Natural killer cell treated with Interleukin-12 subunit alpha and Interleukin-12 subunit beta and Interleukin-15 and Interleukin-18, amount 100 ng/mL, for 72 hours (primary cell): ENCODE measurements around the gene TBC1D24. TPM values are rescaled to one million over a fixed set of nuclear protein-coding genes. Genes with fewer than 3 reads are reported as not detected.
A peak's percentile ranks its signal among the peaks of the same experiment; 100 is the strongest.
"Not testable (repeated sequence)": the region's sequence is repeated elsewhere in the genome, so short reads cannot be mapped to it uniquely, and the experiment has no call there.

ENCODE experiments used
- ATAC-seq, 2 donors: fragments of 150-1000 bp; cut with Tn5 transposase in 1 of 2; sonication (Bioruptor Pico), chemical (Tn5 transposase) in 1 of 2; 2 replicates each; pipeline ENCODE4 v1.10.0; 2021
- DNase-seq: peaks from one replicate; pipeline ENCODE4 v3.0.0; 2022; ENCODE audit warnings: low spot score
- H3K27ac Mint-ChIP-seq, 2 donors: 1 replicate in 1 of 2; 2 replicates in 1 of 2; pipeline ENCODE4 v1.8.0; 2022; ENCODE audit warnings: mixed read lengths in 2 of 2, mild to moderate bottlenecking in 1 of 2, moderate library complexity in 1 of 2
- H3K27me3 Mint-ChIP-seq, 2 donors: 1 replicate in 1 of 2; 2 replicates in 1 of 2; pipeline ENCODE4 v1.8.0; 2022; ENCODE audit warnings: mixed read lengths in 2 of 2
- H3K36me3 Mint-ChIP-seq: one replicate; pipeline ENCODE4 v1.8.0; 2022; ENCODE audit warnings: mixed read lengths
- H3K4me1 Mint-ChIP-seq, 2 donors: 1 replicate in 1 of 2; 2 replicates in 1 of 2; pipeline ENCODE4 v1.8.0; 2022; ENCODE audit warnings: low read depth in 2 of 2, mixed read lengths in 2 of 2, mild to moderate bottlenecking in 1 of 2
- H3K4me3 Mint-ChIP-seq: one replicate; pipeline ENCODE4 v1.8.0; 2022; ENCODE audit warnings: mixed read lengths
- H3K9me3 Mint-ChIP-seq: 2 replicates; pipeline ENCODE4 v1.8.0; 2022; ENCODE audit warnings: mixed read lengths
- total RNA-seq, 2 donors: library from RNA; stranded (reverse); gene quantifications; one replicate each; pipeline ENCODE4 v1.2.3, GENCODE V29; 2022

The TBC1D24 gene
- total RNA-seq, 2 donors from 2014 or later: 22.0 to 39.9 TPM

GRCh38 chr16:2476345-2476720 lies 1.4 kb downstream of the TBC1D24 start:
- peaks cover 0 to 2% of the 10 kb centered on the region in 2 donors for H3K27me3 Mint-ChIP-seq
- H3K27ac Mint-ChIP-seq: no peak overlapping the region

GRCh38 chr16:2476741-2477140 lies 1.8 kb downstream of the TBC1D24 start:
- DNase-seq (no peak), ATAC-seq (no peak)
- peak overlapping the region; percentile 50 for H3K4me3 Mint-ChIP-seq
- peaks cover 0 to 2% of the 10 kb centered on the region in 2 donors for H3K27me3 Mint-ChIP-seq
- H3K9me3 Mint-ChIP-seq: no peaks in the 10 kb centered on the region
- H3K36me3 Mint-ChIP-seq: no peaks in the 10 kb centered on the region
- no peak overlapping the region for H3K27ac Mint-ChIP-seq
- H3K4me1 Mint-ChIP-seq: peaks cover 0 to 18% of the 10 kb centered on the region in 2 donors

More at GRCh38 chr16:2476345-2476720, 1.4 kb downstream of the TBC1D24 start:
- no peaks in the 10 kb centered on the region for H3K9me3 Mint-ChIP-seq
- DNase-seq (no peak), ATAC-seq (no peak)
- peak overlapping the region; percentile 50 for H3K4me3 Mint-ChIP-seq
- peaks cover 0 to 18% of the 10 kb centered on the region in 2 donors for H3K4me1 Mint-ChIP-seq
- no peaks in the 10 kb centered on the region for H3K36me3 Mint-ChIP-seq

DNA sequence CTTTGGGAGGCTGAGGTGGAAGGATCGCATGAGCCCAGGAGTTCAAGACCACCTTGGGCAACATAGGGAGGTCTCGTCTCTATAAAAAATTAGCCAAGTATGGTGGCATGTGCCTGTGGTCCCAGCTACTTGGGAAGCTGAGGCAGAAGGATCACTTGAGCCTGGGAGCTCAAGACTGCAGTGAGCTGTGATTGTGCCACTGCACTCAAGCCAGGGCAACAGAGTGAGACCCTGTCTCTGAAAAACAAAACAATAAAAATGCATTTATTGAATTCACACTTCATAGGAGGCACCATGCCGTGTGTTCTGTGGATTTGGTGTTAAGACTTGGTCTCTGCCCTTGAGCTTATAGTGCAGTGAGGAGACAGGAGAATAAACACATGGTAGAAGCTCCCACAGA lies 2.4 kb downstream of the TBC1D24 start:
- ATAC-seq (no peak), DNase-seq (no peak)
- no peak overlapping the region for H3K4me3 Mint-ChIP-seq
- peaks cover 0 to 2% of the 10 kb centered on the region in 2 donors for H3K27me3 Mint-ChIP-seq
- H3K9me3 Mint-ChIP-seq: no peaks in the 10 kb centered on the region
- no peaks in the 10 kb centered on the region for H3K36me3 Mint-ChIP-seq
- H3K4me1 Mint-ChIP-seq: peaks cover 0 to 18% of the 10 kb centered on the region in 2 donors
- no peak overlapping the region for H3K27ac Mint-ChIP-seq

DNA sequence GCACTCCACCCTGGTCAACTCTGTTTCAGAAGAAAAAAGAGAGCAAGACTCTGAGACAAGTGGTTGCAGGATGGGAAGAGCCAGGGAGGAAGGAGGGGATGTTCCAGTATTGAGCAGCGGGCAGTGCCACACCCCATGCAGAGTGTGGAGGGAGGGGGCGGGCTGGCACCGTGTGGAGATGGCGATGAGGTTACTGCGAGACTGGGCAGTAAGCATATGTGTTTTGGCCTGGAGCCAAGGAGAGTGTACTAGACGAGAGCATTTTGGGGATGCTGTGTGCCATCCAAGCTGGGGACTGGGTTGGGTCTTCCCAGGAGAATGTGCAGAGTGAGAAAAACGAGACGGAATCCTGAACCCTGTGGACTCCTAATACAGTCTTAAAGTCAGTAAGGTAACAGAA lies 3.4 kb downstream of the TBC1D24 start:
- no peak for ATAC-seq
- H3K9me3 Mint-ChIP-seq: no peaks in the 10 kb centered on the region
- no peak overlapping the region for H3K4me3 Mint-ChIP-seq
- no peaks in the 10 kb centered on the region for H3K36me3 Mint-ChIP-seq
- peaks cover 0 to 15% of the 10 kb centered on the region in 2 donors for H3K4me1 Mint-ChIP-seq
- H3K27me3 Mint-ChIP-seq: no peaks in the 10 kb centered on the region
- H3K27ac Mint-ChIP-seq: no peak overlapping the region
- DNase-seq: no peak

DNA sequence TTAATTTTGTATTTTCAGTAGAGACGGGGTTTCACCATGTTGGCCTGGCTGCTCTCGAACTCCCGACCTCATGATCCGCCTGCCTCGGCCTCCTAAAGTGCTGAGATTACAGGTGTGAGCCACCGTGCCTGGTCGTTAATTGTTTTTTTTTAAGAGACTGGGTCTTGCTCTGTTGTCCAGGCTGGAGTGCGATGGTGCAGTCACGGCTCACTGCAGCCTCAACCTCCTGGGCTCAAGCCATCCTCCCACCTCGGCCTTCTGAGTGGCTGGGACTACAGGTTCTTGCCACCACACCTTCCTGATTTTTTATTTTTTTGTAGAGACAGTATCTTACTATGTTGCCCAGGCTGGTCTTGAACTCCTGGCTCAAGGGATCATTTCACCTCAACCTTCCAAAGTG lies 5.1 kb downstream of the TBC1D24 start:
- H3K36me3 Mint-ChIP-seq, ATAC-seq, H3K27ac Mint-ChIP-seq, DNase-seq, H3K9me3 Mint-ChIP-seq, H3K27me3 Mint-ChIP-seq, H3K4me3 Mint-ChIP-seq: not testable (repeated sequence)
- H3K4me1 Mint-ChIP-seq: peaks cover 0 to 19% of the 10 kb centered on the region in 2 donors

- Mint-ChIP-seq H3K27ac (no peak overlapping the region), H3K4me1 (peaks cover 0 to 22% of the 10 kb centered on the region in 2 donors), H3K9me3 (no peaks in the 10 kb centered on the region), H3K36me3 (no peaks in the 10 kb centered on the region), H3K27me3 (no peaks in the 10 kb centered on the region), H3K4me3 (no peak overlapping the region)
- DNase-seq (no peak), ATAC-seq (no peak)
Observed at GRCh38 chr16:2480948-2481347, 6.0 kb downstream of the TBC1D24 start.

DNA sequence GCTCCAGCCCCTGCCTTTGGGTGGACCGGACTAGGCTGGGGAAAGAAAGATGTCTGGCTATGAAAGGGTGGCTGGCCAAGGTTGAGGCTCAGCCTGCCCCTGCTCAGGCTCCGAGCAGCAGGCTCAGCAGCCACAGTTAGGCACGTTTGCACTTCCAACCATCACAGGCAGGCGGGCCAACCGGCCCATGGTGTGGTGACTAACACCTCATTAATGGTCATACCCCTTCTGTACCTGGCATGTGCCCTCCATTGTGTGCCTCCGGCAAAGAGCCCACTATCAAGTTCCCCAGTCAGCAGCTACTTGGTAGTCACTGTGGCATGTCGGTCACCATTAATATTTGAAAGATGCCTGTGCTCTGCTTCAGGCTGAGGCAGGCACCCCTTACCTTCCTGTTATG lies 6.7 kb downstream of the TBC1D24 start:
- DNase-seq (no peak), ATAC-seq (no peak)
- no peak overlapping the region for H3K4me3 Mint-ChIP-seq
- no peaks in the 10 kb centered on the region for H3K27me3 Mint-ChIP-seq
- no peaks in the 10 kb centered on the region for H3K9me3 Mint-ChIP-seq
- no peaks in the 10 kb centered on the region for H3K36me3 Mint-ChIP-seq
- peaks cover 2 to 21% of the 10 kb centered on the region in 2 donors for H3K4me1 Mint-ChIP-seq
- H3K27ac Mint-ChIP-seq: no peak overlapping the region

DNA sequence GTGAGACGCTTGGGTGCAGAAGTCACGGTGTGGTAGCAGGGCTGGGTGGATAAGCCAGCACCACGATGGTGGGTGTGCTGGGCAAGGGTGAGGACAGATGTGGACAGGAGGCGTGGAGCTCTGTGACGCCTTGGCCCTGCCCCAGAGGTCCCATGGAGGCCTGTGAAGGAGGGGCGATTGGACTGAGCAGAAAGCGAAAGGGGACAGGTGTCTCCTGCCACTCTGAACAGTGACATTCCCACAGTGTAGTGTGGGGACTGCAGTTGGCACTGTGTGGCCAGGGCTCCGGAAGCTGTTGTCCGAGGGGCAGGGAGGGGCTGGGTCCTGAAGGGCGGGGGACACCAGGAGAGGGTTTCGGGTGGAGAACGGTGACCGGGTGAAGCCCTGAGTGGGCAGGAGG lies 7.3 kb downstream of the TBC1D24 start:
- DNase-seq: no peak
- no peak for ATAC-seq
- no peak overlapping the region for H3K4me3 Mint-ChIP-seq
- no peak overlapping the region for H3K27ac Mint-ChIP-seq
- H3K9me3 Mint-ChIP-seq: no peaks in the 10 kb centered on the region
- no peaks in the 10 kb centered on the region for H3K36me3 Mint-ChIP-seq
- no peaks in the 10 kb centered on the region for H3K27me3 Mint-ChIP-seq
- peaks cover 7 to 24% of the 10 kb centered on the region in 2 donors for H3K4me1 Mint-ChIP-seq

GRCh38 chr16:2482708-2483534 lies 8.0 kb downstream of the TBC1D24 start:
- Mint-ChIP-seq H3K4me3 (no peak overlapping the region), H3K36me3 (no peaks in the 10 kb centered on the region), H3K27me3 (no peaks in the 10 kb centered on the region), H3K4me1 (peaks cover 13 to 22% of the 10 kb centered on the region in 2 donors), H3K9me3 (no peaks in the 10 kb centered on the region), H3K27ac (peak overlapping the region in 1 of 2 donors; percentile 6)
- ATAC-seq (no peak), DNase-seq (no peak)

DNA sequence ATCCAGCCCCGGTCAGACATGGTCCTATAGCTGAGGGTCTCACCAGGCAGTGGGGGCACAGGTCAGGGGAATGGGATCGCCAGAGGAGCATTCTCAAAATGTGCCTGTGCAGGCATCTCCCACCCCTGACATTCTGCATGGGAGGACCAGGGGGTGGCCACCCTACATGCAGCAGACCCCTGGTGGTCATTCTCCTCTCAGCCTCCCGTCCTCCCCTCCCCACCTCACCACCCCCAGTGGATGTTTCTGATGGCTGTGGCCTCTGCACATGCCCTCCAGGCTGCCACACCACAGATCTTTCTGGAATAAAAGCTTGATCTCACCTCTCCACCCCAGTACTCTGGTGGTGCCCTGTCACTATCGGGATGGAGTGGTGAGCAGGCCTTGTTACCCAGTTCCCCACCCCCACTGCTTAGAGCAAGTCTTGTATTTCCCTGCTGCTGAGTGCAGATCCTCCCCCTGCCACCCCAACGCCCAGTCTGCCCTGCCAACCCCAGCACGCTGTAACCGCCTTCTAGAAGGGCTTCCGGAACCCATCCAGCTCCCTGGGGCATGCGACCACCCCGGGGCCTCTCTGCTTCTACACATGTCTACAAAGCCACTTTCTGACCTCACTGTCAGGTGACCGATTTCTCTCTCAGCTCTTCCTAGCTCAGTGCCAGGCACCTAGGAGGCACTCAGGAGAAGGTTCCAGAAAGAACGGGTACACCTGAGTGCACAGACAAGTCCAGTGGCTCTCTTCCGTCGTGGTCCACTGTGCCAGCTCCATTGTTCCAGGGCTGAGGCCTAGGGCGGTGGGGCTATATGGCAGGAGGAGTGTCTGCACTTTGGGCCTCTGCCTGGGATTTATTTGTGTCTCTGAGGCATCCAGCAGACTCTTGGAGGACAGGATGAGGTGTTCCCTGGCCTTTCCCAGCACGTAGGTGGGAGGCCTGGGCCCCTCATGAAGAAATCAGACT lies 9.3 kb downstream of the TBC1D24 start:
- peak overlapping the region in 1 of 2 donors; percentile 6 for H3K27ac Mint-ChIP-seq
- ATAC-seq (no peak), DNase-seq (no peak)
- H3K27me3 Mint-ChIP-seq: no peaks in the 10 kb centered on the region
- peaks cover 13 to 24% of the 10 kb centered on the region in 2 donors for H3K4me1 Mint-ChIP-seq
- H3K4me3 Mint-ChIP-seq: no peak overlapping the region
- no peaks in the 10 kb centered on the region for H3K9me3 Mint-ChIP-seq
- no peaks in the 10 kb centered on the region for H3K36me3 Mint-ChIP-seq

DNA sequence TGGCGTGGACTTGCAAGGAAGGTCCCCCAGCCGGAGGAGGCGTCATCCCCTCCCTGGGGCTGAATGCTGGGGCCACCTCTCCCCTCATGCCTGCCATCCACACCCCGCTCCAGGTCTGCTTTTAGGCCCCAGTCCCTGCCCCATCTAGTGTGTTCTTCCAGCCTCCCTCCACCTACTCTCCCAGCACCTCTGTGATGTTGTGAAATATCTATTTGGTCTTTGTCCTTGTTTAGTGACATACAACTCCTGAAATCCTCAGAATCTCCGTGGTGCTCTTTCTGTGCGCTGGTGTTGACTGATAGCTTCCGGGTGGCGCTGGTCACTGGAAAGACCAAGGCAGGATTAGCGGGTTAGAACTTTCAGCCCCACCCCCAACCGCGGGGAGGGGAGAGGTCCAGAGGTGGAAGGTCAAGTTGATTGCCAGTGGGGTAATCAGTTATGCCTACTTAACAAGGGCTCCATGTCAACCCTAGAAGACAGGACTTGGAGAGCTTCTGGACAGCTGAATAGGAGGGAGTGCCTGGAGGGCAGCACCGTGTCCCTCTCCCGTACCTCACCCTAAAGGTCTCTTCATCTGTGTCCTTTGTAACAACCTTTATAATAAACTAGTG lies 10.1 kb downstream of the TBC1D24 start:
- no peaks in the 10 kb centered on the region for H3K9me3 Mint-ChIP-seq
- H3K27me3 Mint-ChIP-seq: no peaks in the 10 kb centered on the region
- H3K36me3 Mint-ChIP-seq: no peaks in the 10 kb centered on the region
- DNase-seq: no peak
- no peak overlapping the region for H3K4me3 Mint-ChIP-seq
- H3K27ac Mint-ChIP-seq: no peak overlapping the region
- ATAC-seq: no peak
- H3K4me1 Mint-ChIP-seq: peaks cover 13 to 26% of the 10 kb centered on the region in 2 donors

DNA sequence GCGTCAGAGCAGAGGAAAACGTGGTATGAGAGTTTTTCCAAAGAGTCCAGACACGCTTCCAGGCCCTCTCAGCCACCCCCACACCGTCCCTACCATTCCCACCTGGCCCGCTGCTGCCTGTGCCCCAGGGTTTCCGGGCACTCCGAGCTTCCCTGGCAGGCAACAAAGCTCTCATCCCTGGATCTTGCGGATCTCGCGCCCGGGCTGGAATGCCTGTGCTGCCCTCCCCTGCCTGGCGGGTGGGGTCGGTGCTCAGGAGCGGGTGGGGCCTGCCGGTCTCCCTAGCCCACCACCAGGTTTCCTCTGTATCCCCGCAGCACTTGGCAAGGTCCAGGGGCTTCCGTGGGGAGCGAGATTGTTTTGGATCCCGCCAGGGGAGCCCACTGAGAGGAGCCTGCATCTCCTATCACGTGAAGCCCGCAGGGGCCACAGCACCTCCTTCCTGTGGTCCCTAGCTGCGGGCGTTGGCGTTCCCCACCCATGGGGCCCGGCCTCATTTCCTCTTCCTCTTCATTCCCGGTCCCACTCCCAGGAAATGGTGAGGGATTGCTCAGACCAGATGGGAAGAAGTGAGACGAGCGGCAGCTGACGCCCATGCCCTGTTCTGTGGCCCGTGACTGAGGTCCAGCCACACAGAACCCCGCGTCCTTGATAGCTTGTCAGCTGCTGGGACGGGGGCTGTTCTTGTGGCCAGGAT lies 11.0 kb downstream of the TBC1D24 start:
- peak in 1 of 2 donors; percentile 11 for ATAC-seq
- Mint-ChIP-seq H3K9me3 (no peaks in the 10 kb centered on the region), H3K4me3 (no peak overlapping the region), H3K27ac (peak overlapping the region in 1 of 2 donors; percentile 14), H3K27me3 (no peaks in the 10 kb centered on the region), H3K4me1 (peaks cover 13 to 26% of the 10 kb centered on the region in 2 donors), H3K36me3 (no peaks in the 10 kb centered on the region)
- DNase-seq: no peak
